ENCODE data around the gene TMEM132A.

TMEM132A gene

DNA sequence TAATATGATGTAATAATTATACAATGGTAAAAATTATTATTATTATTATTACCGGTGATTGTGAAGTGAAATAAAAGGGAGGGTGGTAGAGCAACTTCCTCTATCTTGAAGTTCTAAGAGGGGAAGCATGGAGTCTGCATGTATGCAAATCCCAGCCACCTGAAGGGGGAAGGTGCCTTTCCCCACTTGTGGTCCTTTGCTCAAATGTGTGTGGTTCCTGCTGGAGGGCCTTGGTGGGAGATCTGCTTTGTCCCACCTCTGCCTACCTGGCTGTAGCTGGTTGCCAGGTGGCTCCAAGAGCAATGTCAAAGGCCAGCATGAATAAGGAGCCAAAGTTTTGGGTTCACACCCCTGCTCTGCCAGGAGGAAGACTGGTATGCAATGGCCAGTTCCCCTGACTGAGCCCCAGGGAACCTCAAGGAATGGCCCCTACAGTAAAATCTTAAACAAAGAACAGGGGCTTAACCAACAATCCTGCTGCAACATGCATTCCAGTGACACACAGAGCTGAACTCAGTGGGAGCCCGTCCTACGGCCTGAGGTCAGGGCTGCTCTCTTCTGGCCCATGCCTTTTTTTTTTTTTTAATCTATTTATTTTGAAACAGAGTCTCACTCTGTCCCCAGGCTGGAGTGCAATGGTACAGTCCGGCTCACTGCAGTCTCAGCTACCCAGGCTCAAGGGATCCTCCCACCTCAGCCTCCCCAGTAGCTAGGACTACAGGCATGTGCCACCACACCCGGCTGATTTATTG lies 8.5 kb downstream of the TMEM132A start:
- TF ChIP-seq, protein P1, sequence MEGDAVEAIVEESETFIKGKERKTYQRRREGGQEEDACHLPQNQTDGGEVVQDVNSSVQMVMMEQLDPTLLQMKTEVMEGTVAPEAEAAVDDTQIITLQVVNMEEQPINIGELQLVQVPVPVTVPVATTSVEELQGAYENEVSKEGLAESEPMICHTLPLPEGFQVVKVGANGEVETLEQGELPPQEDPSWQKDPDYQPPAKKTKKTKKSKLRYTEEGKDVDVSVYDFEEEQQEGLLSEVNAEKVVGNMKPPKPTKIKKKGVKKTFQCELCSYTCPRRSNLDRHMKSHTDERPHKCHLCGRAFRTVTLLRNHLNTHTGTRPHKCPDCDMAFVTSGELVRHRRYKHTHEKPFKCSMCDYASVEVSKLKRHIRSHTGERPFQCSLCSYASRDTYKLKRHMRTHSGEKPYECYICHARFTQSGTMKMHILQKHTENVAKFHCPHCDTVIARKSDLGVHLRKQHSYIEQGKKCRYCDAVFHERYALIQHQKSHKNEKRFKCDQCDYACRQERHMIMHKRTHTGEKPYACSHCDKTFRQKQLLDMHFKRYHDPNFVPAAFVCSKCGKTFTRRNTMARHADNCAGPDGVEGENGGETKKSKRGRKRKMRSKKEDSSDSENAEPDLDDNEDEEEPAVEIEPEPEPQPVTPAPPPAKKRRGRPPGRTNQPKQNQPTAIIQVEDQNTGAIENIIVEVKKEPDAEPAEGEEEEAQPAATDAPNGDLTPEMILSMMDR (IDR thresholded peaks at IDR 0.05; ENCODE audit: control insufficient read depth, extremely low read depth, insufficient read depth), result no peak
- DNase-seq (ENCODE audit: low read depth), result no peak
- no peak overlapping the region for H3K4me3 ChIP-seq (ENCODE audit: low read depth, low read length)

DNA sequence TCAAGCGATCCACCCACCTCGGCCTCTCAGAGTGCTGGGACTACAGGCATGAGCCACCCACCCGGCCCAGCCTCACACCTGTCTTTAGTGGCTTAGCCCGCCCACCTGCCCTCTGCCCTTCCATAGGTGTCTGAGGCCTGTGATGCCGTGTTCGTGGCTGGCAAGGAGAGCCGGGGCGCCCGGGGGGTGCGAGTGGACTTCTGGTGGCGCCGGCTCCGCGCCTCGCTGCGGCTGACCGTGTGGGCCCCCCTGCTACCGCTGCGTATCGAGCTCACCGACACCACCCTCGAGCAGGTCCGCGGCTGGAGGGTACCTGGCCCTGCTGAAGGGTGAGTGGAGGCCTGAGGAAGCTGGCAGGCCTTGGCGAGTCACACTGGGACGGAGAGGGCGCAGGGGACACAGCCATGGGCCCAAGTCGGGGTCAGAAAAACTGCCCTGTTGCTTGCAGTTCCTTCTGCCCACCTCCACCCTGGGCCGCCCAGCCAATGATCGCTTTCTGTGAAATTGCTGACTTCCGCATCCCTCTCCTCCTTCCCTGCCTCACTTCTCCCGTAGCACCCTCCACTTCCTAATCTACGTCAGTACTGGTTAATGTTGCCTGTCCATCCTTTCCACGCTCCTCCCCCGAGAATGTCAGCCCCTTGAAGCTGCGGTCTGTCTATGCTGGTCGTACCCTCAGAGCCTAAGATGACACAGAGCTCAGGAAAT lies 9.3 kb downstream of the TMEM132A start:
- no peak for DNase-seq (ENCODE audit: low read depth)
- TF ChIP-seq, protein P1 (IDR thresholded peaks at IDR 0.05; ENCODE audit: control insufficient read depth, extremely low read depth, insufficient read depth), result no peak
- H3K4me3 ChIP-seq (ENCODE audit: low read depth, low read length), result no peak overlapping the region

DNA sequence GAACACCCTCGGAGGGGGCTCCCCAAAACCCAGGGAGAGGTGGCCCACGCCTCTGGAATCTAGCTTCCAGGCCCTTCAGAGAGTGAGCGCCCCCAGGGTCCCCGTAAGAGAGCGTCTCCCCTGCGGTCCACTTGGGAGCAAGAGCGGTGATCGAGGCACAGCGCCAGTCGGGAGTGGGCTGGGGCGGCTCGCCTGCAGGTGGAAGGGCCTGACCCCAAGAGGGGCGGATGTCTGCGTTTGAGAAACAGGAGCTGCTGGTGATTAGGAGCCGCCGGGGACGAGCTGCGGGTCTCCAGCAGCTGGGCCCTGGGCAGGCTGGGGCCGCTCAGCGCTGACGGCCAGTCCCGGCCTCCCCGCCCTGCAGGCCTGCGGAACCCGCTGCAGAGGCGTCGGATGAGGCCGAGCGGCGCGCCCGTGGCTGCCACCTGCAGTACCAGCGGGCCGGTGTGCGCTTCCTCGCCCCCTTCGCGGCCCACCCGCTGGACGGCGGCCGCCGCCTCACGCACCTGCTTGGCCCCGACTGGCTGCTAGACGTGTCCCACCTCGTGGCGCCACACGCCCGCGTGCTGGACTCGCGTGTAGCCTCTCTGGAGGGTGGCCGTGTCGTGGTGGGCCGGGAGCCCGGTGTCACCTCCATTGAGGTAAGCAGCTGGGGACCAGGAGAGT lies 10.0 kb downstream of the TMEM132A start:
- DNase-seq (ENCODE audit: low read depth), result no peak
- TF ChIP-seq, protein P1 (IDR thresholded peaks at IDR 0.05; ENCODE audit: control insufficient read depth, extremely low read depth, insufficient read depth), result no peak
- H3K4me3 ChIP-seq (ENCODE audit: low read depth, low read length), result no peak overlapping the region

GRCh38 chr11:60934790-60935605 lies 10.7 kb downstream of the TMEM132A start:
- DNase-seq (ENCODE audit: low read depth), result no peak
- TF ChIP-seq, protein P1 (IDR thresholded peaks at IDR 0.05; ENCODE audit: control insufficient read depth, extremely low read depth, insufficient read depth), result no peak
- no peak overlapping the region for H3K4me3 ChIP-seq (ENCODE audit: low read depth, low read length)

DNA sequence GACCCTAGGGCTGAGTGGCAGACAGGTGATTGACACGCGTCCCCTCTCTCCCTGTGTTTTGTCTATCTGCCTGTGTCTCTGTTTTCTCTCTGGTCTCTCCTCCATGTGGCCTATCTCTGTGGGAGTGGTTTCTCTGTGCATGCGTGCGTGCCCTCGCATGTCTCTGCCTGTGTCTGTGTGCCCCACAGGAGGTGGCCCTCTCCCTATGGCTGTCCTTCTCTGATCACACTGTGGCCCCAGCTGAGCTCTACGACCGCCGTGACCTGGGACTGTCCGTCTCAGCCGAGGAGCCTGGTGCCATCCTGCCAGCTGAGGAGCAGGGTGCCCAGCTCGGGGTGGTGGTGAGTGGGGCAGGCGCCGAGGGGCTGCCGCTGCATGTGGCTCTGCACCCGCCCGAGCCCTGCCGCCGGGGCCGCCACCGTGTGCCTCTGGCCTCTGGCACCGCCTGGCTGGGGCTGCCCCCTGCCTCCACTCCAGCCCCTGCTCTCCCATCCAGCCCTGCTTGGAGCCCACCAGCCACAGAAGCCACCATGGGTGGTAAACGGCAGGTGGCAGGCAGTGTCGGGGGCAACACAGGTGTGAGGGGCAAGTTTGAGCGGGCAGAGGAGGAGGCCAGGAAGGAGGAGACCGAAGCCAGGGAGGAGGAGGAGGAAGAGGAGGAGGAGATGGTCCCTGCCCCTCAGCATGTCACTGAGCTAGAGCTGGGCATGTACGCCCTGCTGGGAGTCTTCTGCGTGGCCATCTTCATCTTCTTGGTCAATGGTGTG lies 11.6 kb downstream of the TMEM132A start:
- DNase-seq (ENCODE audit: low read depth), result no peak
- TF ChIP-seq, protein P1 (IDR thresholded peaks at IDR 0.05; ENCODE audit: control insufficient read depth, extremely low read depth, insufficient read depth), result no peak
- H3K4me3 ChIP-seq (ENCODE audit: low read depth, low read length), result no peak overlapping the region

Measured in LNCaP clone FGC (cell line).